ENCODE data around the gene HLA-DOB.
A peak's percentile ranks its signal among the peaks of the same experiment; 100 is the strongest.
"Not testable (repeated sequence)": the region's sequence is repeated elsewhere in the genome, so short reads cannot be mapped to it uniquely, and the experiment has no call there.

HLA-DOB gene

DNA sequence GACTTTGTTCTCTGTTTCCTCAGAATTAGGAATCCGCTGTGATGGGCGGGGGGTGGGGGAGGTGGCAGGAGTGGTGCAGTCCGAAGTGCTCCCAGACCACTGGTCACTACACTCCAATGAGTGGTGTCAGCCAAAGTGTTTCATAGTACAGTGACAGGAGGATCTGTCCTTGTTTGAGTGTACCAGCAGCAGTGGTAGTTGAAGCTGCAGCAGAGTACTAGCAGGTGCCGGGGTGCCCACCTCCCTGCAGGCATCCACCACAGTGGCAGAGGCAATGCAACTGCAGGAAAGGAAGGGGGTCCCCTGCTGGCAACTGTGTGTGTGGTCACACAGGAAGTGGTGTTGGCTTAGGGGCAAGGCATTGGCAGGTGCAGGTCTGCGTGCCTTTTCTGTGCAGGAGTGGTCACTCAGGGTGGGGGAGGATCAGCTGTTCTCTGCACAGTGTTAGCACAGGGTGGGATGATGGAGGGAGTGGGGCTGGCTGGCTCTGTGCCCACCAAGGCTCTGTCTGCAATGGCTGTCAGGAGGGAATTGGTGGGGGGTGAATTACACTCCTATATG is 9.7 kb downstream of the HLA-DOB start:
- no peak for DNase-seq

DNA sequence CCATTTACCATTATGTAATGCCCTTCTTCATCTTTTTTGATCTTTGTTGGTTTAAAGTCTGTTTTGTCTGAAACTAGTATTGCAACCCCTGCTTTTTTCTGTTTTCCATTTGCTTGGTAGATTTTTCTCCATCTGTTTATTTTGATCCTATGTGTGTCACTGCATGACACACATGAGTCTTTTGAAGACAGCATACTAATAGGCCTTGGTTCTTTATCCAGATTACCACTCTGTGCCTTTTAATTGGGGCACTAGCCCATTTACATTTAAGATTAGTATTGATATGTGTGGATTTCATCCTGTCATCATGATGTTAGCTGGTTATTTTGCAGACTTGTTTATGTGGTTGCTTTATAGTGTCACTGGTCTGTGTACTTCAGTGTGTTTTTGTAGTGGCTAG is 11.4 kb downstream of the HLA-DOB start:
- not testable (repeated sequence) for DNase-seq

GRCh38 chr6:32803416-32803815 is 13.4 kb downstream of the HLA-DOB start:
- no peak for DNase-seq

- no peak for DNase-seq
Measured at GRCh38 chr6:32799740-32800139, 17.1 kb downstream of the HLA-DOB start.

- DNase-seq, result no peak
Measured at GRCh38 chr6:32799168-32799567, 17.6 kb downstream of the HLA-DOB start.

DNA sequence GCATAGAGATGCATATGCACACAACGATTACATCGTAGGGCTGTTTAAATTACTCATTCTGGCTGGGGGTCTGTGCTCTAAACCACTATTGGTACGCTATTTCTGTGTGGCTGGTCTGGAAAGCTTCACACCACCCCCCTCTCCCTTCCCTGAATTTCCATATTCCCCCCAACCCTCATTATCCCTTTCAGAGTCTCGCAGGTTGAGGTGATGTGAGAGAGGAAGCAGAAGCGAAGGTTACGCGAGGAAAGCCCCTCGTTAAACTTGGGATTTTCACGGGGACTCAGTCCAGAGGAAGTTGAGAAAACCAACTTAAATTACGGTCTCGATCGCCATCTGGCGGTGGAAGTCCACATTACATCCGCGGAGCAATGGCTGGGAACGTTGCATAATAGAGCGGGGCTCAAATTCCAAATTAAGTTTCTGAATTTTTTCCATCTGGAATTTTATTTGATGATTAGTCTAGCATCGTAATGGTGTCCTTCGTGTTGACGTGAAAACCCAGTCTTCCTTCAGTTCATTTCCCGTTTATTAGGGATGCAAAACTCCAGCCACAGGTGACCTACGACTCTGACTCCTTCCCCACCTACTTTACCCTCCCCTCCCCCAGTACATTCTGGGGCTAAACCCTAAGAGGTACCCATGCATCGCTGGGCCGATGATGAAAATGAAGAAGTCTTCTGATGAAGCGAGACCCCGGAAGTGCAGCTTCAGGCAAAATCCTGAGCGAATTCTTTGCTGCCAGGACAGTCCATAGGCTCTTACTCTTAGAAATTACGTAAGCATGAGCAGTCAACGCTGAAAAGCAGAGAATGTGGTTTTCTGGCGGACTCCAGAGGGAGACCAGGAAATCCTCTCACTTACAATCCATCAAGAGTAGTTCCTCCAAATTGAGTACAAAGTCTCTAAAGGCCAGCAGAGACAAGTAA is 19.7 kb downstream of the HLA-DOB start:
- DNase-seq, result peak; percentile 65

GRCh38 chr6:32794510-32794909 is 22.3 kb downstream of the HLA-DOB start:
- no peak for DNase-seq

DNA sequence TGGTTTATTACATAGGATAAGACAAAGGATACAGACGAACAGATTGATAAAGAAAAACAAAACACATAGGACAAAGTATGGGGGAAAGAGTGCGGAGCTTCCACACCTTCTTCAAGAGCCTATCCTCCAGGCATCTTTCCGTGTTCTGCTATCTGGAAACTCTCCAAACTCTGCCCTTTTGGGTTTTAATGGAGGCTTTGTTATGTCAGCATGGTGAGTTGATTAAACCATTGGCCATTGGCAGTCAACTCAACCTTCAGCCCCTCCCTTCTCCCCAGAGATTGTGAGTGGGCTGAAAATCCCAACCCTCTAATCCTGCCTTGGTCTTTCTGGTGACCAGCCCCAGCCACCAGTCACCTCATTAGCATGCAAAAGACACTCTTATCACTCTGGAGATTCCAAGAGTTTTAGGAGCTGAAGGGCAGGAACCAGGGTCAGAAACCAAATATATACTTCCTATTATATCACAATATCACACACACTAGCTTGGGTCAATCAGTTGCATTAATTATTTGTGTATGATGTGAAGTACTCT is 23.8 kb downstream of the HLA-DOB start:
- DNase-seq, result no peak

GRCh38 chr6:32790306-32790705 is 26.5 kb downstream of the HLA-DOB start:
- no peak for DNase-seq

DNA sequence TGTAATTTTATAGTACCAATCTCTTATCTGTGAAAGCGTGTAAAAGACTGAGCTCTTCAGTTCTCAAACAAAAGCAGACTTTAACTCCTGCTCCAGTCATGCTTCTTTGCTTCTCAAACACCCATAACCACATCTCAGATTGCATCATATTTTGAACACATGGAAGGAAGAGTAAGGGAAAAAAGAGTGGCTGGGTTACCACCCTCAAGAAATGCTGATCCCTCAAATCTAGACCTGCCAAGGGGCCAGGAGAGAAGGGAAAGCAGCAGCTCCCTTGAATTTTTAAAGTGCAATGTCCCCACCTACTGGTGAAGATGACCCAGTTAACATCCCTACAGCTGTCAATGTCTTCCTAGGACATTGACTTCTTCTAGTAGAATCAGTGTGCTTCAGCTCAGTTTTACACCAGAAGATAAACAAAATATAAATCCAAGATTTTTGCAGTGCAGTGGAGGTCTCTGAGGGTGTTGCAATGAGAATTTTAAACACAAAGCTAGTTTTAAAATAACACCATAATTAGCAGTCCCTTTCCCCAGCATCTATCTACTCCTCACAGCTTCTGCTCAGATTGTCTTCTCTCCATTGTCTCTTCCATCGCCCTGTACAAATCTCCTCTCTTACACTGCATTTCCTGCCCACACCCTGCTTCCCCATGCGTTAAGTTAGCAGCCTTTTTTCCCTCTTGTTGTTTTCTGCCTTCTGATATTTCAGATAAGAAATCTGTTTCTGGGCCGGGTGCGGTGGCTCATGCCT is 30.8 kb downstream of the HLA-DOB start:
- peak; percentile 65 for DNase-seq

- DNase-seq, result not testable (repeated sequence)
Measured at GRCh38 chr6:32782923-32783322, 33.9 kb downstream of the HLA-DOB start.

GRCh38 chr6:32779036-32779435 is 37.8 kb downstream of the HLA-DOB start:
- DNase-seq, result no peak

DNA sequence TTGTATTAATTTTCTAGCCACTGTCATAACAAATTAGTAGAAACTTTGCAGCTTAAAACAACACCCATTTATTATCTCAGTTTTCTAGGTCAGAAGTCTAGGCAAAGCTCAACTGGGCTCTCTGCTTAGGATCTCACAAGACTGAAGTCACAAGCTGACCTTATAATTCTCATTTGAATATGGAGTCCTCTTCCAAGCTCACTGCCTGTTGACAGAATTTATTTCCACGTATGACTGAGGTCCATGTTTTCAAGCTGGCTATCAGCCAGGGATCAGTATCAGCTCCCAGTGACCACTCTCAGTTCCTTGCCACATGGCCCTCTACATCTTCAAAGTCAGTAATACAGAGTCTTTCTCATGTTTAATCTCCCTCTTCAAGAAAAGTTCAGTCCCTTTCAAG is 41.7 kb downstream of the HLA-DOB start:
- DNase-seq, result no peak

GRCh38 chr6:32774426-32774825 is 42.4 kb downstream of the HLA-DOB start:
- no peak for DNase-seq

- DNase-seq, result no peak
Measured at GRCh38 chr6:32772656-32773055, 44.1 kb downstream of the HLA-DOB start.

DNA sequence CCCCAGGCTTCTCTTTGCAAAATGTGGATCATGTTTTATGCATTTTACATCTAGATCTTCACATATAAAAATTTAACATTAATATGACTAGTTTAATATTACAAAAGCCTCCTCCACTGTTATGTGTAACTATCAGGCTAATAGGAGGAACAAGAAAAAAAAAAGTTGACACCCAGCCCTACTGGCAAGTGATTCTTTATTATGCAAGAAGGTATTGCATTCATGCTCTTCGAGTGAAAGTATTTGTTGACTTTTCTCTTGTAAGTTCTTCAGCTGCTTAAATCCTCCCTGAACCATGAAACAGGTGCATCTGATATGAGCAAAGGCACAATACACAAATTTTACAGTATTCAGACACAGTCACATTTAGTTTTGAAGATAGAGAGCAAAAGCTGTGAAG is 52.8 kb downstream of the HLA-DOB start:
- DNase-seq, result no peak

DNA sequence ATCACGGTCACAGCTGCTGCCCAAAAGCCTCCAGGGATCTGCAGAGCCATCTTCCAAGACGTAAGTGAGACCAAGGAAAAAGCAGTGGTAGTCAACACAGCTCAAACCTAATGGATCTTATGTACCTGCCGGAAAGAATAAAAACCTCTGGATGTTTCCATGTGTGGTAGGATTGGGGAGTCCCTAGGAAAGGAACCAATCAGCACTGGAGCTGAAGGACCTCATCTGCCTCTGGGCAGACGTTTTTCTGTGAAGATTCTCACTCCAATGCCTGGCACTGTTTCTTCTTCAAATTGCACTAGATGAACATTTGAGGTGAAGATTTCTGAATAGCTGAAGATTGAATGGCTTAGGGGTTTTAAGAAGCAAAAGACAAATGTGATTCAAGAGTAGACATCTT is 53.4 kb downstream of the HLA-DOB start, which contains the start of gene HLA-DQB2:
HLA-DQB2 (minus strand) TSS at position 112 of the 400 bp plus-strand sequence; CDS start at position 50, 62 bp downstream.
- no peak for DNase-seq

All from fibroblast of upper back skin (primary cell).